ENCODE data around the gene PSKH1. TPM values are rescaled to one million over a fixed set of nuclear protein-coding genes. Genes with fewer than 3 reads are reported as not detected.
"Not testable (repeated sequence)": the region's sequence is repeated elsewhere in the genome, so short reads cannot be mapped to it uniquely, and the experiment has no call there.

The PSKH1 gene
- total RNA-seq, 1 donor from 2014 or later, result 18.9 TPM

- no peak for DNase-seq
Measured at GRCh38 chr16:67926181-67926750, 33.2 kb downstream of the PSKH1 start.

DNA sequence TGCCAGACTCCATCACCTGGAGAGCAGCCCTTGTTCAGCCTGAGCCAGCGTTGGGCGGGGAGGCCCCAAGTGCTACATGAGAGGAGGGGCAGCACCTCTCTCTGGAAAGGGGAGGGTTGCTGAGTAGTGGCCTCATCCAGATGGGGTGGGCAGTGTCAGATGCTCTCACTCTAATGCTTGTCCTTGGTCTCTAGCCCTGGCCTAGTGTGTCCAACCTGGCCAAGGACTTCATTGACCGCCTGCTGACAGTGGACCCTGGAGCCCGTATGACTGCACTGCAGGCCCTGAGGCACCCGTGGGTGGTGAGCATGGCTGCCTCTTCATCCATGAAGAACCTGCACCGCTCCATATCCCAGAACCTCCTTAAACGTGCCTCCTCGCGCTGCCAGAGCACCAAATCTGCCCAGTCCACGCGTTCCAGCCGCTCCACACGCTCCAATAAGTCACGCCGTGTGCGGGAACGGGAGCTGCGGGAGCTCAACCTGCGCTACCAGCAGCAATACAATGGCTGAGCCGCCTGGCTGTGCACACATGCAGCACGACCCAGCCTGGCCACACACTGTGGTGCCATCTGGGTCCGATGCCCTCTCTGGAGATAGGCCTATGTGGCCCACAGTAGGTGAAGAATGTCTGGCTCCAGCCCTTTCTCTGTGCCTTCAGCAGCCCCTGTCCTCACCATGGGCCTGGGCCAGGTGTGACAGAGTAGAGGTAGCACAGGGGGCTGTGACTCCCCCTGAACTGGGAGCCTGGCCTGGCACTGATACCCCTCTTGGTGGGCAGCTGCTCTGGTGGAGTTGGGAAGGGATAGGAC is 34.3 kb downstream of the PSKH1 start:
- no peak for DNase-seq

DNA sequence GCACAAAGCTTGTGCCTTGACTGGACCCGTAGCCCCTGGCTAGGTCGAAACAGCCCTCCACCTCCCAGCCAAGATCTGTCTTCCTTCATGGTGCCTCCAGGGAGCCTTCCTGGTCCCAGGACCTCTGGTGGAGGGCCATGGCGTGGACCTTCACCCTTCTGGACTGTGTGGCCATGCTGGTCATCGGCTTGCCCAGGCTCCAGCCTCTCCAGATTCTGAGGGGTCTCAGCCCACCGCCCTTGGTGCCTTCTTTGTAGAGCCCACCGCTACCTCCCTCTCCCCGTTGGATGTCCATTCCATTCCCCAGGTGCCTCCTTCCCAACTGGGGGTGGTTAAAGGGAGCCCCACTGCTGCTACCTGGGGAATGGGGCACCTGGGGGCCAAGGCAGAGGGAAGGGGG is 35.1 kb downstream of the PSKH1 start:
- DNase-seq, result no peak

- peak; percentile 84 for DNase-seq
Measured at GRCh38 chr16:67928561-67929364, 35.7 kb downstream of the PSKH1 start.

DNA sequence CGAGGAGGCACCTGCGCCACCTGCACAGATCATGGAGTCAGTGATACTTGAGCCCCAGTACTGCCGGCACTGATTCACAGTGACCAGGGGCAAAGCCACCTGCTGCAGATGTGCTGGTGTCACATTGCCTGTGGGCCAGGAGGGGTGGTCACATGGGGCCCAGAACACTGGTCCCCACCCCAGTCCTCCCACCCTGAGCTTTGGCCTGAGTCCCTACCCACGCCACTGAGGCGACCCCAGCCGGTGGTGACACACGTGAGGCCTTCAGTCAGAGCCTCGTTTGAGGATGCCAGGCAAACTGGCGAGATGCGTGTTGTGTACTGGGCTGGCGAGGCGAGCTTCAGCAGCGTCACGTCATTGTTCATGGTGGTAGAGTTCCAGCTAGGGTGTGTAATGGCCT is 37.1 kb downstream of the PSKH1 start:
- DNase-seq, result no peak

DNA sequence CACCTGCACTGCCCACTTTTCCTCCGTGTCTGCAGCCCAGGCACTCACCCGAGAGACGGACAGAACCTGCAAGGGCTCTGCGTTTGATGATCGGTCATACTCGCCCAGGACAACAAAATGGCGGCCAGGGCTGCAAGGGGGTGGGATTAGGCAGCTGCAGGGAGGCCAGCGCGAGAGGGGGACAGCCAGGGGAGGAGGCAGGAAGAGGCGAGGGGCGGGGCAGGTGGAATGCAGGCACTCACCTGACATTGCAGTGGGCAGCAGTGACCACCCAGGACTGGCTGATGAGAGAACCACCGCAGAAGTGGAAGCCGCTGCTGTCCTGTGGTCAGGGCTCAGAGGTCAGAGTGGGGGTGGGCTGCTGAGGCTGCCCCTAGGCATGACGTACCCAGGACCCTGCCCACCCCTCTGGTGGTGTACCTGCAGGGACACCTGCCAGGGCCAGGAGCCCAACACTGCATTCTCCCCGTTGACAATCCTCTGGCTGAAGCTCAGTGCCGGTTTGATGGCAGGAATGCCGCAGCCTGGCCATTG is 37.7 kb downstream of the PSKH1 start:
- no peak for DNase-seq

- no peak for DNase-seq
Measured at GRCh38 chr16:67931712-67932461, 38.8 kb downstream of the PSKH1 start, which contains the start of gene CTRL. CTRL (minus strand) TSS chr16:67931862; CDS start chr16:67931852, 10 bp downstream.

GRCh38 chr16:67932462-67932840 is 39.4 kb downstream of the PSKH1 start:
- DNase-seq, result no peak

DNA sequence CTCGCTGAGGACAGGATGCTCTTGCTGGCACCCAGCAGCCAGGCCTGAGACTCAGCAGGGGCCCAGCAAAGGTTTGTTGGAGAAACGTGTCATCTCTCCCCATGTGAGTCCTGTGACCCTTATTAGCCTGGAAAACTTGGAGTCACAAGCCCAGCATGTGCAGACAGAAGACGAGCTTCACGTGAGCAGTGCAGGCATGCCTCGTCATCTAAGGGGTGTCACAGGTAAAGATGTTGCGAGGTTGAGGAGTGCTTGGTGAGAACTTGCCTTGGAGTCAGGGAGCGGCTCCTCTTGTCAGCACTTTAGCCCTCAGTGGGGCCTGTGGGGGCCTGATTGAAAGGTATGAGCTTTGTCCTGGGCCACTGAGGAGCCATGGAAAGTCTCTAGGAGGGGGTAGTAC is 40.8 kb downstream of the PSKH1 start:
- DNase-seq, result no peak

DNA sequence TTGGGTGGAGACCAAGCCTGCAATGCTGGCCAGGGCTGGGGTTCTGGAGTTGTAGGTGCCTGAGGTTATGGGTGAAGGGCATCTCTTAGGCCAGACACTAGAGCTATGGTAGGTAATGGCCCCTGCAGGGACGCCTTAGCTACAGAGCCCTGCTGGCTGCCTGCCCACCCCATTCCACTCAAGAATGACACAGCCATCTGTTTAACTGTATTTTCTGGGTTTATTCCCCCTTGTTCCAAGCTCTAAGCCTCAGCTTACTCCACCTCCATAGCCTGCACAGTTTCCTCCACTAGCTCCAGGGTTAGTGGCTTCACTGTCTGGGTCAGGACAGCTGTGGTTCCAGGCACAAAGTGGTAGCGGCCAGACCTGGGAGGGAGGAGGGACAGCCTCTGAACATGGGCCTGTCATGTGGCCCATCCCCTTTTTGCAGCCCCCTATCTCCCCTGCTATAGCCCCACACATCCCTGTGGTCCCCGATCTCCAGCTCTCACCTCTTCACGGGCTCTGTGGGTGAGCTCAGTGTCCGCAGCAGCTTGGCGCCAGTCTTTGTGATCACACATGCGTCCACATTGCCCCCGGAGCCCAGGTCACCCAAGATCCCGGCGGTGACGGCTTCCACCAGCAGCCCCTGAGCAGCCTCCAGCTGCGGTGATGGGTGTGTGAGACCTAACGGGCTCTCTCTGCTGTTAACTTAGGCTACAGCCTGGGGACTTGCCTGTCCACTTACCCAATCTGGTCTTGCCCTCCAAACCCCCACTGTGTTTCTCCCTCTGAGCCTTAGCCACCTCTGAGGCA is 41.4 kb downstream of the PSKH1 start:
- no peak for DNase-seq

DNA sequence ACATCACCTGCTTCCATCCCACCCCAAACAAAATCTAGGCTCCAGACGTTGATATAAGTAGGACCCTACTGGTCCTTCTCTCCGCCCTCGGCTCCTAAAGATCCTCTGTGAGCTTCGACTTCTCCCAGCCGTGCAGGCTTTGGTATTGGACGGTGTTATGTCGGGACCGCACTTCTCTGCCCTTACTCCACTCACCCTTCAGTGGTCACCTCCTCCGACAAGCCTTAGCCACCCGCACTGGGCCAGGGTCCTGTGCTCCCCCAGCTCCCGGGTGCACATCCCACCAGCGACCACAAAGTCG is 42.0 kb downstream of the PSKH1 start:
- no peak for DNase-seq

GRCh38 chr16:67935402-67936123 is 42.5 kb downstream of the PSKH1 start:
- peak; percentile 98 for DNase-seq

DNA sequence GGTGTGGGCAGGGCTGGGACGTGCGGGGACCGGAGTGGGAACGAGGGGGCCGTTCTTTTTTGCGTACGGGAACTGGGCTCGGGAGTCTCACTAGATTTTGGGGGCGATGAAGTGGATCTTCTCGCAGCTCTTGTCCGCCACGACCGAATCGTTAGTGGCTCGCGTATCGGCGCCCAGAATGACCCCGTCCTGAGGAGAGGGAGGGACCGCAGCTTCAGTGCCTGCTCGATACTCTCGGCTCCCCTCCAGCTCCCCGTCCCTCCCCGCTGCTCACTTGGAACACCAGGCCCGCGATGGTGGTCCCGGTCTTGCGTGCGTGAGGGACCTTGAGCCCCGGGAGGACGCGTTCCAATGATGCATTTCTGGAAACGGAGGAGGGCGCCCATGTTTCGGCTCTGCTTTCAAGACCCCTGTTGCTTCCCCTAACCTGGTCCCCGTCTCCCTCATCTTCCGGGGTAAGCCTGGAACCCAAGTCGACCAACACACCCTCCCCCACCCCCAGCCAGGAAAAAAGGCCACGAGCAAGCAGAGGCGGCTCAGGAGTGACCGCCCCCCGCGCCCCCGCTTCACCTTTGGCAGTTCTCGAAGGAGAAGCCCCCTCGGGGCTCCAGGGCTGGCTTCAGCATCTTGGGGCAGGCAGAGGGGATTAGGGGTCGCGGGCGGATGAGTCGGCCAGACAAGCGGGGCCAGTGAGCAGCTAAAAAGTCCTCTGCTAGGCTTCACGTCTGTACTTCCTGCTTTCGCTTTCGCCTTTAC is 43.2 kb downstream of the PSKH1 start, which contains the start of gene PSMB10:
TSS of gene PSMB10 (minus strand) at position 727 of the 756 bp plus-strand sequence. CDS start at position 626, 101 bp downstream.
- DNase-seq, result peak; percentile 44

GRCh38 chr16:67936880-67937605 is 44.0 kb downstream of the PSKH1 start:
- peak; percentile 68 for DNase-seq

DNA sequence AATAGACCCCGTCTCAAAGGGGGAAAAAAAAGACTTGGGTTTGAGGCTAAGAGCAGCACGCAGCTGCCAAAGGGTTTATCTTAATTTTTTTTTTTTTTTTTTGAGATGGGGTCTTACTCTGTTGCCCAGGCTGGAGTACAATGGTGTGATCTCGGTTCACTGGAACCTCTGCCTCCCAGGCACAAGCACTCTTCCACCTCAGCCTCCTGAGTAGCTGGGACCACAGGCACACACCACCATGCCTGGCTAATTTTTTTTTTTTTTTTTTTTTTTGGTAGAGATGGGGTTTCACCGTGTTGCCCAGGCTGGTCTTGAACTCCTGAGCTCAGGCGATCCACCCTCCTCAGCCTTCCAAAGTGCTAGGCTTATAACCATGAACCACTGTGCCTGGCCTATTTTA is 44.7 kb downstream of the PSKH1 start:
- not testable (repeated sequence) for DNase-seq

GRCh38 chr16:67939507-67940445 is 46.7 kb downstream of the PSKH1 start:
- no peak for DNase-seq

- DNase-seq, result no peak
Measured at GRCh38 chr16:67940446-67941089, 47.5 kb downstream of the PSKH1 start.
